GM12875 (cell line): ENCODE results near the gene ZNF383.
A peak's percentile ranks its signal among the peaks of the same experiment; 100 is the strongest.
"Not testable (repeated sequence)": the region's sequence is repeated elsewhere in the genome, so short reads cannot be mapped to it uniquely, and the experiment has no call there.

Experiments
- H3K4me3 ChIP-seq: one replicate; pipeline ENCODE4 v1.5.1; 2011; ENCODE audit warnings: low read depth, low read length, control low read depth
- TF ChIP-seq, protein P1 (sequence below): IDR thresholded peaks from 2 replicates; pipeline ENCODE4 v1.5.1; 2011; ENCODE audit warnings: low read depth, mild to moderate bottlenecking, control low read depth, inconsistent platforms, low read length, moderate library complexity, borderline replicate concordance; ENCODE audit not compliant: insufficient read depth

ZNF383 gene

DNA sequence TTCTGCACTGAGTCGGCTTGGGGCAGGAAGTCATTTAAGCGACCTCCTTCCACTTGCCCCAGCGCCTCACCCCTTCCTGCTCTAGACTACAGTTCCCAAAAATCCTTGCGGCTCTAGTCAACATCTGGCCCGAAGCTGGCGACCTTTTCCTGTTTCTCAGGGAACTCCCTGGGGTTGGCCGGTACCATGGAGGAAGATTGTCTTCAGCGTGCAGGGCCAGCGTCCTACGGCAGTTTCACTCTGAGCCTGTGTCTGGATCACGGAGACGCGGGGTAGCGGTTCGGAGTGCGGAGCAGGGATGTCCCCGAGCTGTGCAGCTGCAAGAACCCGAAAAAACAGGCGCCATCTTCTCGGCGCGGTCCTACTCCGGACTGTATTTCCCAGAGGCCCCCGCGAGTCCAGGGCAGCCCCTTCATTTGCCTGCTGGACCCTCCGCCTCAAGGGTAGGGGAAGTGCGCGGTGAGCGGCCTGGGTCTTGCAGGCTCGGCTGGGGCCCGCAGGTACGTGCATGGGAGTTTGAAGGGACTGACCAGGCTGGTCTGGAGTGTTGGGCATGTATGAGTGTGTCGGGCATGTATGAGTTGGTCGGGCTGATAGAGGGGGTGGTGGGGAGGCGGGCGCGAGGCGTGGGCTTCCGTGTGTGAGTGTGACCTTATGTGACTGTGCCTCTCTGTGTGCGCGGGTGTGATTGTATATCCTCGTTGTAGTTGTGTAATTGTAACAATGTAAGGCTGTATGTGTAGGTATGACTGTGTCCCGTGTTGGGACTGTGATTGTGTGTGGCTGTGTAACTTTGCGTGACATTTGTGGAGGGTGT is at the start of gene ZNF383:
Gene ZNF383, plus strand, starts transcription at position 440 of the 817 bp plus-strand sequence. CDS start 12,240 bp downstream, outside the sequence.
- TF ChIP-seq, protein P1, sequence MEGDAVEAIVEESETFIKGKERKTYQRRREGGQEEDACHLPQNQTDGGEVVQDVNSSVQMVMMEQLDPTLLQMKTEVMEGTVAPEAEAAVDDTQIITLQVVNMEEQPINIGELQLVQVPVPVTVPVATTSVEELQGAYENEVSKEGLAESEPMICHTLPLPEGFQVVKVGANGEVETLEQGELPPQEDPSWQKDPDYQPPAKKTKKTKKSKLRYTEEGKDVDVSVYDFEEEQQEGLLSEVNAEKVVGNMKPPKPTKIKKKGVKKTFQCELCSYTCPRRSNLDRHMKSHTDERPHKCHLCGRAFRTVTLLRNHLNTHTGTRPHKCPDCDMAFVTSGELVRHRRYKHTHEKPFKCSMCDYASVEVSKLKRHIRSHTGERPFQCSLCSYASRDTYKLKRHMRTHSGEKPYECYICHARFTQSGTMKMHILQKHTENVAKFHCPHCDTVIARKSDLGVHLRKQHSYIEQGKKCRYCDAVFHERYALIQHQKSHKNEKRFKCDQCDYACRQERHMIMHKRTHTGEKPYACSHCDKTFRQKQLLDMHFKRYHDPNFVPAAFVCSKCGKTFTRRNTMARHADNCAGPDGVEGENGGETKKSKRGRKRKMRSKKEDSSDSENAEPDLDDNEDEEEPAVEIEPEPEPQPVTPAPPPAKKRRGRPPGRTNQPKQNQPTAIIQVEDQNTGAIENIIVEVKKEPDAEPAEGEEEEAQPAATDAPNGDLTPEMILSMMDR: no peak
- peak within 1 kb of the TSS; percentile 74 for H3K4me3 ChIP-seq

DNA sequence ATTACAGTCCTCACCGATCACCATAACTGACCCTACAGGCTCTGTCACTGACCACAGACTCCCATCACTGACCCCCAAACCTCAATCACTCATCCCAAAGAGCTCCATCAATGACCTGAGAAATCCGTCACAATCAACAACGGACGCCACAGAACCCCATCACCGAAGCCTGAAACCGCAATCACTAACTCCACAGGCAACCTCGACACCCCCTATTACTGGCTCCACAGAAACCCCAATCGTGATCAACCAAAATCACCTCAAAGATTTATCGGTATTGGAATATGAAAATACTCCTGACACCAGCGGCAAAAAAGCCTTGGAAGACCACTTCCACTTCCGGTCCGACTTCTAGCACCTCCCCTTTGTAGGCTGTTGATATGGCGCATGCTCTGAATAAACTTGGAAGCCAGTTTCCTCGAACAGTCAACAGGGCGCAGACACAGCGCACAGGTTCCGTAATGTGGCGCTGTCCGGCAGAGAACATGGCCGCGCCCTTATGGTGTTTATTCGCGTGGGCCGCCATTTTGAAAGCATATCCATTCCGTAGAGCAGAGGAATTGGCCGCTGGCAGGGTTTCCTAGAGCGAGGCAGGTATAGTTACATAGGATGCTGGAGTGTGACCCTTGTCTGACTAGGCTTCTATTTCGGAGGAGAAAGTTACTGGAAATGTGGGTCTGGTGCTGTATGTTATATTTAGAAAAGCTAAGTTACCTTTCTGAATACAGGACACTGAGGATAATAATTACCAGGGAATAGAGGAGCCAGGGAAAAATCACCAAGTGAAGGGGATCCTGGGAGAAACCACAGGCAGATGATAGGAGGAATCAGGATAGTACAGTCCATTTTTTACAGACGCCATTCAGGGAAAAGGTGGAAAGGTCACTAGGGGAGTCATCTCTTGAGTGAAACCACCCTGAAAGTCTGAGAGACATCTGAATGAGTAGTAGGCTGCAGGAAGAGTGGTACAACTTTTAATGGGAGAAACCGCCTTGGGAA is 45.3 kb upstream of the ZNF383 start, which contains the start of gene ZNF585A:
Gene ZNF585A, minus strand, starts transcription at position 328 of the 999 bp plus-strand sequence. CDS start 2,785 bp downstream, outside the sequence.
- peak within 1 kb of the TSS; percentile 45 for H3K4me3 ChIP-seq
- TF ChIP-seq, protein P1: no peak

DNA sequence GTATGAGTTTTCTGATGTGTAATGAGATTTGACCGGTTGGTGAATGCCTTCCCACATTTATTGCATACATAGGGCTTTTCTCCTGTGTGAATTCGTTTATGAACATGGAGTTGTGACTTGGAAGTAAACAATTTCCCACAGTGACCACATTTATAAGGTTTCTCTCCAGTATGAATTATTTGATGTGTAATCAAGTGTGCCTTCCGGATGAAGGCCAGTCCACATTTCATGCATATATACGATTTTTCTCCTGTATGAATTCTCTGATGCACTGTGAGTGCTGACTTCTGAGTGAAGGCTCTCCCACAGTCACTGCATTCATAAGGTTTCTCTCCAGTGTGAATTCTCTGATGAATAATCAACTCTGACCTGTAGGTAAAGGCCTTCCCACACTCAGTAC is 31.9 kb upstream of the ZNF383 start:
- not testable (repeated sequence) for H3K4me3 ChIP-seq

DNA sequence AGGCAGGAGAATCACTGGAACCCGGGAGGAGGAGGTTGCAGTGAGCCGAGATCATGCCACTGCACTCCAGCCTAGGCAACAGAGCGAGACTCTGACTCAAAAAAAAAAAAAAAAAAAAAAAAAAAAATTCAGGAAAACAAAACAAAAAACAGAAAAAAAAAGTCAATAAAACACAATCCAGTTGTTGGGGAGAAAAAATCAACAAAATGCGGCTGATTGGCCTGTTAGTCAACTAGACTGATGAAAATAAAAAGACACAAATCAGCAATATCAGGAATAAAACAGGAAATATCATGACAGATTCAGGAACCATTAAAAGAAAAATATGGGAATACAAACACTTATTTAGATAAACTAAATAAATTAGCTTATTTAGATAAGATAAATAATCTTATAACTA is 22.8 kb upstream of the ZNF383 start:
- H3K4me3 ChIP-seq: not testable (repeated sequence)

DNA sequence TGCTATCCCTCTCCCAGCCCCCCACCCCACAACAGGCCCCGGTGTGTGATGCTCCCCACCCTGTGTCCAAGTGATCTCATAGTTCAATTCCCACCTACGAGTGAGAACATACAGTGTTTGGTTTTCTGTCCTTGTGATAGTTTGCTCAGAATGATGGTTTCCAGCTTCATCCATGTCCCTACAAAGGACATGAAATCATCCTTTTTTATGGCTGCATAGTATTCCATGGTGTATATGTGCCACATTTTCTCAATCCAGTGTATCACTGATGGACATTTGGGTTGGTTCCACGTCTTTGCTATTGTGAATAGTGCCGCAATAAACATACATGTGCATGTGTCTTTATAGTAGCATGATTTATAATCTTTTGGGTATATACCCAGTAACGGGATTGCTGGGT is 20.9 kb upstream of the ZNF383 start:
- H3K4me3 ChIP-seq: not testable (repeated sequence)

DNA sequence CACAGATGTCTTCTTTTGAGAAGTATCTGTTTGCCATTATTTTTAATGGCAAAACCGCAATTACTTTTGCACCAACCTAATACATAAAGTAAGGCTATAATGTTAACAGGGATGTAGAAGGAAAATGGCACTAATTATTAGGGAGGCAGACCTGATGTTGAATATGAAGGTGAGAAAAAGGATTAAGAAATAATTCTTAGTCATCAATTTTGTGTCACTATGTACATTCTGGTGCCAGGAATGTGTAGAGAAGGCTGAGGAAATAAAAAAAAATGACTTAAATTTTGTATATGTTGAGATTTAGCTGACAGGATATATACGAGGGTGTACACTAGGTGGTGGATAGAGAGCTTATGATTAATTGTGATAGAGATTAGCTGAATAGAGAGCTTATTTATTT is 20.2 kb upstream of the ZNF383 start:
- H3K4me3 ChIP-seq: no peak overlapping the region
- TF ChIP-seq, protein P1: no peak

DNA sequence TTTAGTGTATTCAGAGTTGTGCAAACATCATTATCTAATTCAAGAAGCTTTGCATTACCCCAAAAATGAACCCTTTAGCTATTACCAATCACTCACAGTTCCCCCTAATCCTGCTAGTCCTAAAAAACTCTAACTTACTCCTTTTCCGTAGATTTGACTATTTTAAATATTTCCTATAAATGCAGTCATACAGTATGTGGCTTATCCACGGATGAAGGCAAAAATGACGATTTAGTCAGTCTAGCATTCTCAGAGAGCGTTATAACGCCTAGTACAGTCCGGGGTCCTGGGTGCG is 587 bp upstream of the ZNF383 start:
- H3K4me3 ChIP-seq: peak overlapping the region; percentile 74

DNA sequence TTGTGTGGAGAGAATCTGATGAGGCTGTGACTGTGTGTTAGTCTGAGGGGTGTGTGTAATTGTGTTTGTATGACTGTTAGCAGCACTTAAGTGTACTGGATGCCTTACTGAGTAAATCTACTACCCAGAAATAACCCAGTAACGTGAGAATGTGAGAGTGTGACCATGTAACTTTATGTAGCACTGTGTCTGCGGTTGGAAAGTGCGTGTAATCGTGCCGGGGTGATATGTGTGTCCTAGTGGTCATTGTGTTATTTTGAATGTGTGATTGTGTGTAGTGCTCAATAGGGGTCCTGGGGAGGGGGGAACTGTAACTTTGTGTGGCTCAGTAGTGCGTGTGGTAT is 550 bp downstream of the ZNF383 start:
- H3K4me3 ChIP-seq: peak overlapping the region; percentile 74
- TF ChIP-seq, protein P1: no peak

More for the DNA sequence above, 587 bp upstream of the ZNF383 start:
- TF ChIP-seq, protein P1: no peak
